ENCODE data around the gene OR6C70. TPM values are rescaled to one million over a fixed set of nuclear protein-coding genes. Genes with fewer than 3 reads are reported as not detected.

The OR6C70 gene
- polyA plus RNA-seq, 3 donors = not detected

DNA sequence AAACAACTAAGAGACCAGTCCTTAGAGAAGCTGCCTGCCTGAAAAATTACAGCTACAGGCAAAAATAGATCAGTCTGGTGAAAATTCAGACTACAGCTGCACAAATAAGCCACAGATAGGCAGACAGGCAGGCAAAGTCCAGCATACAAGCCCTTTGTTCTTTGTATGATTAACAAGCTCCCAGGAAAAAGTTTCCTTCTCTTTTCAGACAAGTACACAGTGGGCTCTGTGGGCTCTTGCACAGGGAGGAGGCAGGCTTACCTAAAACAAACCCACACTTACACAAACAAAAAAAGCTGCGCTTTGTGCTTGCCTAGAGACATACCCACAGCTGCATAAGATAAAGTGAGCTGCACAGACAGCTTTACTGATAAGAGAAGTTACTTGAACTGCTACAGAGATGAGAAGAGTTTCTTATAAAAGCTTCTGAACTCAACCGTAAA lies 29.9 kb upstream of the OR6C70 start:
- H3K27ac ChIP-seq (ENCODE audit: low read depth in 1 of 2, low read length in 2 of 2) = no peak overlapping the region
- H3K36me3 ChIP-seq (replicated peaks in 1 of 2; ENCODE audit: control insufficient read depth in 1 of 2, insufficient read depth in 2 of 2, low read length in 2 of 2) = no peaks in the 10 kb centered on the region
- peaks cover 0 to 5% of the 10 kb centered on the region in 2 donors for H3K27me3 ChIP-seq (ENCODE audit: control insufficient read depth in 2 of 2, insufficient read depth in 2 of 2, low read length in 2 of 2)
- no peaks in the 10 kb centered on the region for H3K9me3 ChIP-seq (replicated peaks in 1 of 2; ENCODE audit: control insufficient read depth in 1 of 2, insufficient read depth in 1 of 2, low read length in 2 of 2)
- no peak overlapping the region for H3K4me3 ChIP-seq (replicated peaks in 1 of 3; ENCODE audit: low read depth in 2 of 3, low read length in 3 of 3)
- no peaks in the 10 kb centered on the region for H3K9me3 Mint-ChIP-seq
- H3K9ac ChIP-seq (ENCODE audit: insufficient read depth, low read length, poor library complexity, severe bottlenecking) = no peak overlapping the region
- H3K4me1 ChIP-seq (ENCODE audit: control insufficient read depth in 1 of 2, insufficient read depth in 2 of 2, low read length in 2 of 2) = no peaks in the 10 kb centered on the region
- intact Hi-C loops (cut with micrococcal nuclease) = no loop called here
- TF ChIP-seq, protein P1, sequence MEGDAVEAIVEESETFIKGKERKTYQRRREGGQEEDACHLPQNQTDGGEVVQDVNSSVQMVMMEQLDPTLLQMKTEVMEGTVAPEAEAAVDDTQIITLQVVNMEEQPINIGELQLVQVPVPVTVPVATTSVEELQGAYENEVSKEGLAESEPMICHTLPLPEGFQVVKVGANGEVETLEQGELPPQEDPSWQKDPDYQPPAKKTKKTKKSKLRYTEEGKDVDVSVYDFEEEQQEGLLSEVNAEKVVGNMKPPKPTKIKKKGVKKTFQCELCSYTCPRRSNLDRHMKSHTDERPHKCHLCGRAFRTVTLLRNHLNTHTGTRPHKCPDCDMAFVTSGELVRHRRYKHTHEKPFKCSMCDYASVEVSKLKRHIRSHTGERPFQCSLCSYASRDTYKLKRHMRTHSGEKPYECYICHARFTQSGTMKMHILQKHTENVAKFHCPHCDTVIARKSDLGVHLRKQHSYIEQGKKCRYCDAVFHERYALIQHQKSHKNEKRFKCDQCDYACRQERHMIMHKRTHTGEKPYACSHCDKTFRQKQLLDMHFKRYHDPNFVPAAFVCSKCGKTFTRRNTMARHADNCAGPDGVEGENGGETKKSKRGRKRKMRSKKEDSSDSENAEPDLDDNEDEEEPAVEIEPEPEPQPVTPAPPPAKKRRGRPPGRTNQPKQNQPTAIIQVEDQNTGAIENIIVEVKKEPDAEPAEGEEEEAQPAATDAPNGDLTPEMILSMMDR (IDR thresholded peaks at IDR 0.05) = no peak
- H3K4me3 Mint-ChIP-seq = no peak overlapping the region
- H3K4me1 Mint-ChIP-seq = no peaks in the 10 kb centered on the region
- no peaks in the 10 kb centered on the region for H4K20me1 ChIP-seq (ENCODE audit: insufficient read depth, low read length)
- no peak overlapping the region for H2AFZ ChIP-seq (ENCODE audit: insufficient read depth, low read depth, low read length, poor library complexity, severe bottlenecking)
- H3K4me2 ChIP-seq (replicated peaks; ENCODE audit: extremely low read depth, low read length, poor library complexity, severe bottlenecking) = no peak overlapping the region
- WGBS (ENCODE audit: insufficient coverage) = no CpG with 5 or more reads among the region's 2 CpGs
- no peak for DNase-seq
- no peaks in the 10 kb centered on the region for H3K79me2 ChIP-seq (ENCODE audit: insufficient read depth, low read length)
- H3K36me3 Mint-ChIP-seq = no peaks in the 10 kb centered on the region
- peaks cover 4 to 8% (median 5%) of the 10 kb centered on the region in 3 donors for H3K27me3 Mint-ChIP-seq (ENCODE audit: low read depth in 3 of 3)
- no peak overlapping the region for H3K27ac Mint-ChIP-seq

DNA sequence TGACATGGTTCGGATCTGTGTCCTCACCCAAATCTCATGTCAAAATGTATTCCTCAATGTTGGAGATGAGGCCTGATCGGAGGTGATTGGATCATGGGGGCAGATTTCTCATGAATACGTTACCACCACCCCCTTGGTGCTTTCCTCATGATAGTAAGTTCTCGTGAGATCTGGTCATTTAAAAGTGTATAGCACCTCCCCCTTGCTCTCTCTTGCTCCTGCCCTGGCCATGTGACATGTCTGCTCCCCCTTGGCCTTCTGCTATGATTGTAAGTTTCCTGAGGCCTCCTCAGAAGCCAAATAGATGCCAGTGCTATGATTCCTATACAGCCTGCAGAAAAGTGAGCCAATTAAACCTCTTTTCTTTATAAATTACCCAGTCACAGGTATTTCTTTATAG lies 29.3 kb upstream of the OR6C70 start:
- H3K79me2 ChIP-seq (ENCODE audit: insufficient read depth, low read length) = no peaks in the 10 kb centered on the region
- no peak overlapping the region for H2AFZ ChIP-seq (ENCODE audit: insufficient read depth, low read depth, low read length, poor library complexity, severe bottlenecking)
- no peaks in the 10 kb centered on the region for H3K4me1 ChIP-seq (ENCODE audit: control insufficient read depth in 1 of 2, insufficient read depth in 2 of 2, low read length in 2 of 2)
- peaks cover 0 to 3% (median 0%) of the 10 kb centered on the region in 7 donors for H3K9me3 Mint-ChIP-seq
- H3K36me3 Mint-ChIP-seq = no peaks in the 10 kb centered on the region
- no peak overlapping the region for H3K4me3 Mint-ChIP-seq
- no peaks in the 10 kb centered on the region for H4K20me1 ChIP-seq (ENCODE audit: insufficient read depth, low read length)
- H3K4me2 ChIP-seq (replicated peaks; ENCODE audit: extremely low read depth, low read length, poor library complexity, severe bottlenecking) = no peak overlapping the region
- no peak overlapping the region for H3K27ac Mint-ChIP-seq
- peaks cover 0 to 5% of the 10 kb centered on the region in 2 donors for H3K27me3 ChIP-seq (ENCODE audit: control insufficient read depth in 2 of 2, insufficient read depth in 2 of 2, low read length in 2 of 2)
- H3K4me3 ChIP-seq (replicated peaks in 1 of 3; ENCODE audit: low read depth in 2 of 3, low read length in 3 of 3) = no peak overlapping the region
- no peak for DNase-seq
- no peak overlapping the region for H3K9ac ChIP-seq (ENCODE audit: insufficient read depth, low read length, poor library complexity, severe bottlenecking)
- intact Hi-C loops (cut with micrococcal nuclease) = no loop called here
- WGBS (ENCODE audit: insufficient coverage) = no CpG with 5 or more reads among the region's 4 CpGs
- H3K36me3 ChIP-seq (replicated peaks in 1 of 2; ENCODE audit: control insufficient read depth in 1 of 2, insufficient read depth in 2 of 2, low read length in 2 of 2) = no peaks in the 10 kb centered on the region
- no peak overlapping the region for H3K27ac ChIP-seq (ENCODE audit: low read depth in 1 of 2, low read length in 2 of 2)
- TF ChIP-seq, protein P1 (IDR thresholded peaks at IDR 0.05) = no peak
- H3K9me3 ChIP-seq (replicated peaks in 1 of 2; ENCODE audit: control insufficient read depth in 1 of 2, insufficient read depth in 1 of 2, low read length in 2 of 2) = no peaks in the 10 kb centered on the region
- peaks cover 5 to 8% (median 6%) of the 10 kb centered on the region in 3 donors for H3K27me3 Mint-ChIP-seq (ENCODE audit: low read depth in 3 of 3)
- H3K4me1 Mint-ChIP-seq = no peaks in the 10 kb centered on the region

Data from CD14-positive monocyte (primary cell).